Dendritic cell treated with granulocyte-macrophage colony-stimulating factor and Interleukin-4, amounts not matched to agents 40 ng/mL and 50 ng/mL, for 4 days (primary cell): ENCODE data around the gene STAG1.
A peak's percentile ranks its signal among the peaks of the same experiment; 100 is the strongest.
"Not testable (repeated sequence)": the region's sequence is repeated elsewhere in the genome, so short reads cannot be mapped to it uniquely, and the experiment has no call there.

ENCODE experiments used
- H3K27ac Mint-ChIP-seq: one replicate; pipeline ENCODE4 v1.8.0; 2022; ENCODE audit warnings: mild to moderate bottlenecking, mixed read lengths
- H3K27me3 Mint-ChIP-seq: one replicate; pipeline ENCODE4 v1.8.0; 2022; ENCODE audit warnings: mild to moderate bottlenecking, mixed read lengths
- H3K36me3 Mint-ChIP-seq: one replicate; pipeline ENCODE4 v1.8.0; 2022; ENCODE audit warnings: low read depth, mixed read lengths
- H3K4me1 Mint-ChIP-seq: one replicate; pipeline ENCODE4 v1.8.0; 2022; ENCODE audit warnings: low read depth, mixed read lengths
- H3K4me3 Mint-ChIP-seq: one replicate; pipeline ENCODE4 v1.8.0; 2022; ENCODE audit warnings: mild to moderate bottlenecking, moderate library complexity, mixed read lengths
- H3K9me3 Mint-ChIP-seq: one replicate; pipeline ENCODE4 v1.8.0; 2022; ENCODE audit warnings: mixed read lengths
- intact Hi-C: fragments of 100-400 bp; cut with micrococcal nuclease; formaldehyde crosslinking; loops from one replicate; pipeline ENCODE4 v1.15.0; 2022

STAG1 gene

DNA sequence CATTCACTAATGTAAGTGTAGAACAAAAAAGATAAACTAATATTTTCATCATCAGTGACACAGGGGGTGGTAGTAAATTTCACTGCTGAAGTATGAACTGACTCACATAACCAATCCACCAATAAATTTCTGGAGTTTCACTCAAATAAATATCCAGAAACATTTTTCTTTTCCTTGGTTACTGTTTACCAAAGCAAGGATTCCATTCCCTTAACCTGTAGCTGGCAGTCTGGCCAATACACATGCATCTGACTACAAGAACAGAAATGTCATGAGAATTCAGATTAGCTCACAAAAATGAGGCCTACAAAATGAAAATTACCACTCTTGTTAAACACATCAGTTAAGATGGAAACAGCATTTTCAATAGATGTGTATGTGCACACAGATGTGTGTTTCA lies 80.3 kb downstream of the STAG1 start:
- H3K4me3 Mint-ChIP-seq = no peak overlapping the region
- H3K27ac Mint-ChIP-seq = no peak overlapping the region
- intact Hi-C loops = no loop called here
- H3K27me3 Mint-ChIP-seq = no peaks in the 10 kb centered on the region
- H3K4me1 Mint-ChIP-seq = peaks cover 26% of the 10 kb centered on the region
- peaks cover 11% of the 10 kb centered on the region for H3K36me3 Mint-ChIP-seq
- H3K9me3 Mint-ChIP-seq = no peaks in the 10 kb centered on the region

DNA sequence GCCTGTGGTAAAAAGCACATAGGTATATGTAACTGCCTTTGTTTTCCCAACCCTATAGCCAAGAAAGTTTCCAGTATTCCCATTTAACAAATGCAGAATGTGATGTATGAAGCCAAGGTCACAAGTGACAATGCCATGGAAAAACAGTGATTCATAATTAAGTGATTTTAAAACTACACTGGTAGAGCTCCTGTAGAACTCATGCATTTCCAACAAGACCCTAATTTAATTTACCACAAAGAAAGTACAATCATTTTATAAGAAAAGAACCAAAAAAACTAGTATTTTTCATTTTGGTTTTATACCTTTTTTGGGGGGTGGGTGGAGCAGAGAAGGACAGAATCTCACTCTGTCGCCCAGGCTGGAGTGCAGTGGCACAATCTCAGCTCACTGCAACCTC lies 82.0 kb downstream of the STAG1 start:
- intact Hi-C loops = no loop called here
- Mint-ChIP-seq H3K9me3 (no peaks in the 10 kb centered on the region), H3K27me3 (no peaks in the 10 kb centered on the region), H3K4me3 (no peak overlapping the region), H3K27ac (no peak overlapping the region), H3K4me1 (peaks cover 24% of the 10 kb centered on the region), H3K36me3 (peaks cover 11% of the 10 kb centered on the region)

DNA sequence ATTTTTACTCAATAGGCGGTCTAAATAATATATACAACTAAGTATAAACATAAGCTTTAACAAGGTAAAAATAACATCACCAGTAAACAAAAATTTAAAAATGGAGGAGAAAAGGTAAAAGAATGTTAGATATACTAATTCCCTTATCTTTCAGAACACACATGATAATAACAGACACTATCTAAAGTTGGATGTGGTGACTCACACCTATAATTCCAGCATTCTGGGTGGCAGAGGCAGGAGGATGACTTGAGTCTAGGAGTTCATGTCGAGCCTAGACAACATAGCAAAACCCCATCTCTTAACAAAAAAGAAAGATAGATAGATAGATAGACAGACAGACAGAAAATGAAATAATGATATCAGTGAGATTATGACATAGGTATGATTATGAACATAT lies 85.1 kb downstream of the STAG1 start:
- H3K4me3 Mint-ChIP-seq = no peak overlapping the region
- no peaks in the 10 kb centered on the region for H3K27me3 Mint-ChIP-seq
- peaks cover 11% of the 10 kb centered on the region for H3K36me3 Mint-ChIP-seq
- no peaks in the 10 kb centered on the region for H3K9me3 Mint-ChIP-seq
- peaks cover 10% of the 10 kb centered on the region for H3K4me1 Mint-ChIP-seq
- H3K27ac Mint-ChIP-seq = no peak overlapping the region
- intact Hi-C loops = no loop called here

DNA sequence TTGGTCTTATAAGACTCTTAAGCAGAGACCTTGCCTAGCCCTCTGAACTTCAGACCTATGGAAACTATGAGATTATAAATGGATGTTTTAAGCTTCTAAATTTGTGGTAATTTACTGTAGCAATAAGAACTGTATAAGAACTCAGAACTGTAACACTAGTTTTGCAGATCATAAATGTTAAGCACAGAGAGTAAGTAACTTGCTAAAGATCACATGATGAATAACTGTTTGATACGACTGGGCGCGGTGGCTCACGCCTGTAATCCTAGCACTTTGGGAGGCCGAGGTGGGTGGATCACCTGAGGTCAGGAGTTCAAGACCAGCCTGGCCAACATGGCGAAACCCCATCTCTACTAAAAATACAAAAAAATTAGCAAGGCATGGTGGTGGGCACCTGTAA lies 85.9 kb downstream of the STAG1 start:
- H3K27ac Mint-ChIP-seq, H3K36me3 Mint-ChIP-seq, intact Hi-C loops, H3K27me3 Mint-ChIP-seq, H3K9me3 Mint-ChIP-seq, H3K4me3 Mint-ChIP-seq: not testable (repeated sequence)
- H3K4me1 Mint-ChIP-seq = peaks cover 18% of the 10 kb centered on the region

DNA sequence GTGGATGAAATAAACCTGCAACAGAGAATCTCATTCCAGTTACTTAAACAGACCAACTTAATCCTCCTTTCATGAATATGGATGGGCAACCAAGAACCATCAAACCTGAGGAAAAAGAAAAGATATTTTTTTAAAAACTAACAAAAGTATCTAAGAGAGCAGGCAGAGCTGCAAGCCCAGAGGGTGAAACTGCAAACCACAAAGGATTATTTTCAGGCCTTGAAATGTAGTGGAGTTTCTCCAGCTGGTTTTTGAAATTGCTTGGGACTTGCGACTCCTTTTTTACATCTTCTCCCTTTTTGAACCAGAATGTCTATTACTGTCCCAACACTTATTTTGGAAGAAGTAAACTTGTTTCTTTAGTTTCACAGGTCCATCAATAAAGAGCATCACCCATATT lies 87.4 kb downstream of the STAG1 start:
- peaks cover 20% of the 10 kb centered on the region for H3K4me1 Mint-ChIP-seq

DNA sequence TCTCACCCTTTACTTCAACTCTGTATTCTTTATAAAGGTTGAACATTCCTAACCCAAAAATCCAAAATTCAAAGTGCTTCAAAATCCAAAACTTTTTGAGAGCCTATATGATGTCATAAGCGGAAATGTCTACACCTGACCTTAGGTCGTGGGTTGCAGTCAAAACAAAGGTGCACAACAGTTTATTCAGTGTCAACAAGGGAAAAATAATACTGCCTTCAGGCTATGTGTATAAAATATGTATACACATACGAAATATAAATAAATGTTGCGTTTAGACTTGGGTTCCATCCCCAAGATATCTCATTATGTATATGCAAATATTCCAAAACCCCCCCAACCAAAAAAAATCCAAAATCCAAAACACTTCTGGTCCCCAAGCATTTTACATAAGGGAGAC lies 90.9 kb downstream of the STAG1 start:
- Mint-ChIP-seq H3K27me3 (no peaks in the 10 kb centered on the region), H3K9me3 (no peaks in the 10 kb centered on the region), H3K27ac (peak overlapping the region; percentile 18), H3K4me3 (no peak overlapping the region), H3K4me1 (peaks cover 15% of the 10 kb centered on the region), H3K36me3 (no peaks in the 10 kb centered on the region)
- intact Hi-C loops = no loop called here

More for the DNA sequence above, 87.4 kb downstream of the STAG1 start:
- H3K27ac Mint-ChIP-seq = no peak overlapping the region
- H3K27me3 Mint-ChIP-seq = no peaks in the 10 kb centered on the region
- H3K4me3 Mint-ChIP-seq = no peak overlapping the region
- intact Hi-C loops = no loop called here
- H3K9me3 Mint-ChIP-seq = no peaks in the 10 kb centered on the region
- no peaks in the 10 kb centered on the region for H3K36me3 Mint-ChIP-seq

DNA sequence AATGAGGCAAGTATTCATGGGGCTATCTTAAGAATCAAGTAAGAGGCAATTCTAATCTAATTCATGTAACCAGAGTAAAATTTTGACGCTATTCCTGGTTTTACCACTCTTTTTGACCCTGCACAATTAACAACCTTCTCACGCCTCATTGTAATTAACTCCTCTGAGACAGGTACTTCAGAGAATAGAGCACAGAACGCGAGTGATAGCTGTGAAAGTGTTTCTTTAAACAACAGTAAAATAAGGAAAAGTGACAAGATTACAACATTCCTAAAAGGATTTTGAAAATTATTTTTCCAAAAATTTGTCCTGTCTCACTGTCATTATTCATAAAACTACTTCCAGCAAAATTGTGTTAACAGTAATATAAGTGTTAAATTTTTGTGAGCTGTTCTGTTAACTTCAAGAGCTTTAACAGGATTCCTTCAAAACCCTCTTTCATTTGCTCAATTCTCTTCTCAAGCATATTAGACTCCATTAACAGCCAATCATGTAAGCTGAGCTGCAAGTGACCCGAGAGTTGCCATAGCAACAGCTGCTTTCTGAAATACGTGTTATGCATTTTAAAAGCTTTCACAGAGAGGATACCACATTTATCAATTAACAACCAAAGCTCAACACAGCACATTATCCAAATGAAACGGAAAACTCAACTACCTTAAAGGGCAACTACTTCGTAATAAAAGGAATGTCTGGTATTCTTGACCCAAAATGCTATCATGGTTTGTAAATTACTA lies 93.1 kb downstream of the STAG1 start:
- Mint-ChIP-seq H3K27ac (no peak overlapping the region), H3K9me3 (peaks cover 14% of the 10 kb centered on the region), H3K4me1 (peaks cover 10% of the 10 kb centered on the region), H3K36me3 (peaks cover 16% of the 10 kb centered on the region), H3K4me3 (no peak overlapping the region), H3K27me3 (no peaks in the 10 kb centered on the region)
- intact Hi-C loops = no loop called here

DNA sequence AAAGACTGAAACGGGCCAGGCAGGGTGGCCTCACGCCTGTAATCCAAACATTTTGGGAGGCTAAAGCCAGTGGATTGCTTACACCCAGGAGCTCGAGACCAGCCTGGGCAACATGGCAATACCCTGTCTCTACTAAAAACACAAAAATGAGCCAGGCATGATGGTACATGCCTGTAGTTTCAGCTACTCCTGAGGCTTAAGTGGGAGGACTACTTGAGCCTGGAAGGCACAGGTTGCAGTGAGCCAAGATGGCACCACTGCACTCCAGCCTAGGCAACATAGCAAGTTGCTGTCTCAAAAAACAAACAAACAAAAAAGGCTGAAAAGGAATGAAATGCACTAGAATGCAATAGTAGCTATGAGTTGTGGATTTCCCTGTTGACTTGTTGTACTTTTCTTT lies 94.7 kb downstream of the STAG1 start:
- Mint-ChIP-seq H3K4me1 (peaks cover 10% of the 10 kb centered on the region), H3K27me3 (no peaks in the 10 kb centered on the region), H3K9me3 (peaks cover 21% of the 10 kb centered on the region), H3K27ac (peak overlapping the region; percentile 25), H3K4me3 (no peak overlapping the region), H3K36me3 (peaks cover 22% of the 10 kb centered on the region)
- intact Hi-C loops = no loop called here

DNA sequence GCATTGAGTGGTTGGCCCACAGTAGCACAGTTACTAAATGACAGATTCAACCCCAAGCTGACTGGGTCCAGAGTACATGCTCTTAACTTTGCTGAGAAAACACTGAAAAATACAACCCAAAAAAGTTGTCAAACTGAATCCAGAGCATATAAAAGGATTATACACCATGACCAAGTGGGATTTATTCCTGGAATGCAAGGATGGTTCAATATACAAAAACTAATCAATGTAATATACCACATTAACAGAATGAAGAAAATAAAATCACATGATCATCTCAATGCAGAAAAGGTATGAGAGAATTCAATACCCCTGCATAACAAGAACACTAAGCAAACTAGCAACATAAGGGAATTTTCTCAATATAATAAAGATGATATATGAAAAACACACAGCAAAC lies 98.5 kb downstream of the STAG1 start:
- Mint-ChIP-seq H3K27me3 (no peaks in the 10 kb centered on the region), H3K4me3 (no peak overlapping the region), H3K4me1 (peaks cover 14% of the 10 kb centered on the region), H3K36me3 (peaks cover 22% of the 10 kb centered on the region), H3K9me3 (peaks cover 21% of the 10 kb centered on the region), H3K27ac (no peak overlapping the region)
- intact Hi-C loops = no loop called here

DNA sequence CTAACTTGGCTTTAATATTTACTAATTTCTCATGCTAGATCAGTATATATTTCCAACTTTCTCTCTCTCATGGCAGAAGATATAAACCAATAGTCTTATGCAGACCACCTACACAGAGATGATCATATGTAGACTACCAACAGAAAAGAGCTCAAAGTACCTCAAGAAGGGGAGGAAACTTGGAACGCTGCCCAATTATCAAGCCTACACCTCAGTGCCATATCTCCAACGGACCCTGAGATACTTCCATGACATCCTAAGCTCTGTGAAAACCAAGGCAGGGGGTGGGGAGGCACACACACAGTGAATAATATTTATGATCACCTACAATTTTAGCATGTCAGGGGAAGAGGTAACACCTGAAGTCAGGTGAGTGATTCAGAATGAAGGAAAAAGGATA lies 100.6 kb downstream of the STAG1 start:
- Mint-ChIP-seq H3K4me3 (no peak overlapping the region), H3K27me3 (no peaks in the 10 kb centered on the region), H3K27ac (no peak overlapping the region), H3K4me1 (peaks cover 21% of the 10 kb centered on the region), H3K9me3 (peaks cover 21% of the 10 kb centered on the region), H3K36me3 (peaks cover 22% of the 10 kb centered on the region)
- intact Hi-C loops = no loop called here

DNA sequence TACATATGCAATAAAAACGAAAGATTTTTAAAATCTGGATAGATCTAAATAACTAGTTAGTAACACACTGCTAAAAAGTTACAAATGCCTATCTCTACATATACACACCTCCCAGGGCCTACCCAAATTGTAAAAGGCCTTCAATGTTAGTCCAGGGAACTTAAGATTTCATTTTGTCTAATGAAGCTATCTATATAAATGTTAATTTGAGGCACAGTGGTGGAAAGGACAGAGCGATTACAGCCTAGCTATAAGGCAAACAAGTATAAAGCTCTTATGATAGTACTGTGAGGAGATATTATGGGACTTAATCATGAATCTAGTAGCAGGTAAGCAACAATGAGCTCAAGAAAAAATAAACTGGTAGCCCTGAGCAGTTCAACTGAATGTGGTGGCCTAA lies 101.7 kb downstream of the STAG1 start:
- intact Hi-C loops = no loop called here
- H3K27ac Mint-ChIP-seq = no peak overlapping the region
- H3K4me3 Mint-ChIP-seq = no peak overlapping the region
- H3K4me1 Mint-ChIP-seq = peaks cover 29% of the 10 kb centered on the region
- H3K27me3 Mint-ChIP-seq = no peaks in the 10 kb centered on the region
- peaks cover 20% of the 10 kb centered on the region for H3K9me3 Mint-ChIP-seq
- peaks cover 17% of the 10 kb centered on the region for H3K36me3 Mint-ChIP-seq

DNA sequence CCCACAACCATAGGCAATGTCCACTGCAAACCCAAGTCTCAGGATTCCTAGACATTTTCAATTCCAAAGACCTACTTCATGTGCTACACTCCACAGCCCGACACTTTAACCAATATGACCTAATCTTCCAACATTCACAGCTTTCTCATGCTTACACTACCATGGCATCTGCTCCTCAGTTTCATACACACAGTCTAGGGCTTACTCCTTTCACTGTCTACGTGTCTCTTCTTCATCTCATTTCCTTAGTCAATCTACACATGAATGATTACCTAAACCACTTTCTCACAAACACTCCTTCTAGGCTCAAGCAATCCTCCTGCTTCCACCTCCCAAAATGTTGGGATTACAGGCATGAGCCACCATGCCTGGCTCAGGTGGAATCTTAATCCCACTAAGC lies 106.3 kb downstream of the STAG1 start:
- H3K4me1 Mint-ChIP-seq = peaks cover 33% of the 10 kb centered on the region
- H3K9me3 Mint-ChIP-seq = no peaks in the 10 kb centered on the region
- no peak overlapping the region for H3K27ac Mint-ChIP-seq
- H3K36me3 Mint-ChIP-seq = peaks cover 5% of the 10 kb centered on the region
- no peak overlapping the region for H3K4me3 Mint-ChIP-seq
- no peaks in the 10 kb centered on the region for H3K27me3 Mint-ChIP-seq
- intact Hi-C loops = no loop called here

DNA sequence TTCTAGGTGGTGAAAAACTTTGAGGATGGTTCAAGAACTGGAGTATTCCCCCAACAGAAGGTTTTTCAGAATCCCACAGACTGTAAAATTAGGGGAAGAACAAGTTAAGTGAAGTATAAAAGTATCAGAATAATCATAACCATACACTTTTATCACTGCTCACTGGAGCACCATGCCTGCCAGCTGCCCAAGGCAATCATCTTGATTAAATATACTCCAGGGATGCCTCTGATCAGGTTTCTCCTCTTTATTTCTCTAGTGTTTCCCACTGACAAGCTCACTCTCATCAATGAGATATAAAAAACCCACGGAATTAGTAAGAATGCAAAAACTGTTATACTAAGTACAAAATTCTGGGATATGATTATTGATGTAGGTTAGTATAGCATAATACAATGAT lies 108.0 kb downstream of the STAG1 start:
- Mint-ChIP-seq H3K36me3 (peaks cover 5% of the 10 kb centered on the region), H3K4me1 (peaks cover 29% of the 10 kb centered on the region), H3K27me3 (no peaks in the 10 kb centered on the region), H3K9me3 (no peaks in the 10 kb centered on the region), H3K4me3 (no peak overlapping the region), H3K27ac (no peak overlapping the region)
- intact Hi-C loops = no loop called here

DNA sequence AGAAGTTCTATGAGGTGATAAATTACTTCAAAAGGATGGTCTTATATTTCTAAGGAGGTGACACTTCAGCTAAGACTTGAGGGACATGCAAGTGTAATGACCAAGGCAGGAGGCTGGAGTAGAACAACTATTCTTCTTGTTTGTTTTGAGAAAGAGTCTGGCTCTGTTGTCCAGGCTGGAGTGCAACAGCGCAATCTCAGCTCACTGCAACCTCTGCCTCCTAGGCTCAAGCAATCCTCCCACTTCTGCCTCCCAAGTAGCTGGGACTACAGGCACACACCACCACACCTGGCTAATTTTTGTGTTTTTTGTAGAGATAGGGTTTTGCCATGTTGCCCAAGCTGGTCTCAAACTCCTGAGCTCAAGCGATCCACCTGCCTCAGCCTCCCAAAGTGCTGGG lies 108.8 kb downstream of the STAG1 start:
- H3K27ac Mint-ChIP-seq, H3K4me3 Mint-ChIP-seq, intact Hi-C loops, H3K36me3 Mint-ChIP-seq, H3K9me3 Mint-ChIP-seq, H3K27me3 Mint-ChIP-seq: not testable (repeated sequence)
- H3K4me1 Mint-ChIP-seq = peaks cover 23% of the 10 kb centered on the region

DNA sequence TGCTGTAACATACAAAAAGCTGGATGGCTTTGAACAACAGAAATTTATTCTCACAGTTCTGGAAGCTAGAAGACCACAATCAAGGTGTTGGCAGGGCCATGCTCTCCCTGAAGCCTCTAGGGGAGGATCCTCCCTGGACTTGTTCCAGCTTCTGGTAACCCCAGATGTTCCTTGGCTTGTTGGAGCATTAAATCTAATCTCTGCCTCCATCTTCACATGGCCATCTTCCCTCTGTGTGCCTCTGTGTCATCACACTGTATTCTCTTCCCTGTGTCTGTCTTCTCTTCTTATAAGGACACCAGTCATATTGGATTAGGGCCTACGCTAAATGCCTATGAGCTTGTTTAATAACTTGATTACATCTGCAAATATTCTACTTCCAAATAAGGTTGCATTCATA lies 109.5 kb downstream of the STAG1 start:
- Mint-ChIP-seq H3K4me1 (peaks cover 18% of the 10 kb centered on the region), H3K27me3 (no peaks in the 10 kb centered on the region), H3K36me3 (peaks cover 5% of the 10 kb centered on the region), H3K27ac (no peak overlapping the region), H3K4me3 (no peak overlapping the region), H3K9me3 (no peaks in the 10 kb centered on the region)
- intact Hi-C loops = no loop called here
